K562 (cell line): ENCODE data around the gene BAG1. TPM values are rescaled to one million over a fixed set of nuclear protein-coding genes. Genes with fewer than 3 reads are reported as not detected.

Experiments used
- ATAC-seq: fragments of 200-7000 bp; cut with Tn5 transposase; 3 replicates; pipeline ENCODE4 v1.9.1; 2020; ENCODE audit warnings: moderate library complexity
- BruUV-seq: library from RNA; stranded (reverse); fragments of 400-500 nt; replicated peaks from 2 replicates; lab custom pipeline; 2021; lab: Mats Ljungman, UMichigan
- CTCF ChIA-PET: fragments of 300-600 bp; formaldehyde crosslinking; extraction: SDS; loops from one replicate; lab custom pipeline; 2021; ENCODE audit warnings: low intra/inter-chr PET ratio; lab: Yijun Ruan, JAX
- POLR2A ChIA-PET: fragments of 300-600, 350-650 bp; sonication (Branson Sonifier 250); formaldehyde crosslinking; extraction: SDS; loops from one replicate; lab custom pipeline; 2021; ENCODE audit warnings: antibody characterized with exemption, inconsistent platforms; lab: Yijun Ruan, JAX
- DNase-seq, 4 experiments: peaks; one replicate each; pipeline versions ENCODE4 v3.0.0 to v3.0.0-alpha.2; 2011 to 2018; ENCODE audit warnings: low spot score in 3 of 4, mixed read lengths in 3 of 4; ENCODE audit errors: extremely low read depth in 1 of 4
- FAIRE-seq: peaks from 2 replicates; lab custom pipeline; 2011; peaks lifted over from hg19 to GRCh38; lab: Jason Lieb, UNC
- H2AFZ ChIP-seq: 2 replicates; pipeline ENCODE4 v1.6.0; 2011; ENCODE audit warnings: low read depth, low read length, control low read depth, inconsistent platforms
- H3K27ac ChIP-seq: fragments of 200-600 bp; 3 replicates; pipeline ENCODE4 v1.8.0; 2011; ENCODE audit warnings: low read depth, mild to moderate bottlenecking, control low read depth, inconsistent platforms, low read length, moderate library complexity, mixed read lengths; ENCODE audit errors: extremely low read depth
- H3K27me3 ChIP-seq, 2 experiments: fragments of 300-600 bp in 1 of 2; 2 replicates in 1 of 2; 3 replicates in 1 of 2; pipeline versions ENCODE4 v1.6.0 to v1.8.0; 2011; ENCODE audit warnings: inconsistent platforms in 2 of 2, low read length in 2 of 2, mild to moderate bottlenecking in 1 of 2, mixed read lengths in 1 of 2, moderate library complexity in 1 of 2; ENCODE audit not compliant: control insufficient read depth in 2 of 2, insufficient read depth in 2 of 2
- H3K36me3 ChIP-seq: fragments of 300-600 bp; 3 replicates; pipeline ENCODE4 v1.8.0; 2011; ENCODE audit warnings: mild to moderate bottlenecking, low read length, inconsistent platforms; ENCODE audit not compliant: control insufficient read depth, insufficient read depth
- H3K4me1 ChIP-seq, 2 experiments: fragments of 200-600 bp in 1 of 2; replicated peaks in 1 of 2; 2 replicates in 1 of 2; 3 replicates in 1 of 2; pipeline versions ENCODE4 v1.5.1 to v1.8.0; 2011; ENCODE audit warnings: inconsistent platforms in 2 of 2, low read length in 2 of 2, mild to moderate bottlenecking in 1 of 2, mixed read lengths in 1 of 2, moderate library complexity in 1 of 2; ENCODE audit not compliant: control insufficient read depth in 2 of 2, insufficient read depth in 2 of 2
- H3K4me2 ChIP-seq: 2 replicates; pipeline ENCODE4 v1.6.1; 2011; ENCODE audit warnings: low read length, control low read depth, inconsistent platforms, mixed read lengths; ENCODE audit not compliant: insufficient read depth
- H3K4me3 ChIP-seq: fragments of 200-600 bp; sonication (generic), shearing (Covaris generic); 2 replicates; pipeline ENCODE4 v1.5.1; 2016; ENCODE audit warnings: control low read depth, inconsistent platforms
- H3K79me2 ChIP-seq: fragments of 200-600 bp; 3 replicates; pipeline ENCODE4 v1.8.0; 2011; ENCODE audit warnings: low read length, inconsistent platforms; ENCODE audit not compliant: control insufficient read depth, insufficient read depth
- H3K9ac ChIP-seq, 2 experiments: 2 replicates each; pipeline versions ENCODE4 v1.6.0 to v1.6.1; 2011; ENCODE audit warnings: low read depth in 2 of 2, low read length in 2 of 2, control low read depth in 1 of 2, inconsistent platforms in 1 of 2, mild to moderate bottlenecking in 1 of 2, mixed read lengths in 1 of 2; ENCODE audit not compliant: insufficient read depth in 1 of 2
- H3K9me1 ChIP-seq: one replicate; pipeline ENCODE4 v1.6.0; 2011; ENCODE audit warnings: inconsistent platforms, mild to moderate bottlenecking, low read length, moderate library complexity; ENCODE audit not compliant: control insufficient read depth, insufficient read depth
- H3K9me3 ChIP-seq: replicated peaks from 2 replicates; pipeline ENCODE4 v1.5.1; 2011; ENCODE audit warnings: low read depth, low read length, inconsistent platforms; ENCODE audit not compliant: control insufficient read depth, insufficient read depth
- H4K20me1 ChIP-seq: replicated peaks from 2 replicates; pipeline ENCODE4 v1.6.1; 2011; ENCODE audit warnings: low read length, inconsistent platforms, mixed read lengths; ENCODE audit not compliant: control insufficient read depth, insufficient read depth
- CBFA2T3 ChIP-seq: fragments of 450-650 bp; IDR thresholded peaks from 2 replicates; pipeline ENCODE4 v1.6.1; 2017
- DACH1 ChIP-seq: fragments of 450-650 bp; IDR thresholded peaks from 2 replicates; pipeline ENCODE4 v1.6.1; 2018; ENCODE audit not compliant: partially characterized antibody
- HNRNPH1 ChIP-seq: fragments of 200-400 bp; formaldehyde crosslinking; optimal IDR thresholded peaks from 2 replicates; pipeline ENCODE3; 2017; ENCODE audit warnings: low read depth, mild to moderate bottlenecking, low read length, moderate library complexity
- MECOM ChIP-seq: fragments of 250-450 bp; sonication (Bioruptor Pico); IDR thresholded peaks from 2 replicates; pipeline ENCODE4 v1.8.0; 2022; ENCODE audit warnings: inconsistent platforms
- PATZ1 ChIP-seq: fragments of 250-450 bp; sonication (Bioruptor Pico); IDR thresholded peaks from 2 replicates; pipeline ENCODE4 v1.5.0; 2020; ENCODE audit warnings: mild to moderate bottlenecking, borderline replicate concordance
- PML ChIP-seq: IDR thresholded peaks from 2 replicates; pipeline ENCODE4 v1.6.1; 2012; ENCODE audit warnings: low read length, inconsistent platforms
- SMC3 ChIP-seq: conservative IDR thresholded peaks from 2 replicates; pipeline ENCODE4 v1.6.1; 2011; ENCODE audit warnings: low read depth, low read length, improper control_type of control experiment; ENCODE audit not compliant: insufficient read depth
- ZNF184 ChIP-seq: sonication (generic); formaldehyde crosslinking; IDR thresholded peaks from 2 replicates; pipeline ENCODE4 v1.5.0; 2020; ENCODE audit warnings: missing genetic modification reagents
- WGBS: fragments of 100-300 bp; shearing (Covaris generic); methylation state at CpG from one replicate; pipeline ENCODE4 v1.1.6; 2016; ENCODE audit warnings: low coverage, mixed read lengths; ENCODE audit not compliant: insufficient coverage; ENCODE audit errors: missing lambda C conversion rate; 5-methylcytosine and 5-hydroxymethylcytosine counted together
- in situ Hi-C: fragments of 300-500 bp; cut with MboI; formaldehyde crosslinking; loops from 4 replicates; pipeline ENCODE4 v1.15.0; 2018; ENCODE audit warnings: inconsistent platforms, mixed read lengths
- intact Hi-C: fragments of 100-400 bp; cut with micrococcal nuclease; formaldehyde crosslinking; loops from 2 replicates; pipeline ENCODE4 v1.14.2; 2022
- polyA plus RNA-seq, 8 experiments: library from polyadenylated mRNA; depleted of rRNA in 4 of 8; stranded (reverse) in 5 of 8; unstranded in 3 of 8; fragments of >200 nt; fragmentation: Nextera tagmentation in 2 of 8; fragmentation: Illumina TruSeq in 1 of 8; extraction: Ambion mirVana in 2 of 8; extraction: Trizol in 1 of 8; gene quantifications; 2 replicates each; pipeline versions ENCODE4 v1.2.1 to v1.2.3, GENCODE V29; 2011 to 2014; ENCODE audit warnings: inconsistent platforms in 1 of 8, missing spikeins in 1 of 8
- total RNA-seq, 7 experiments: library from RNA; depleted of rRNA in 6 of 7; stranded (reverse); fragments of >200 nt in 6 of 7; fragmentation: Illumina TruSeq in 2 of 7; extraction: Trizol in 2 of 7; gene quantifications; 2 replicates each; pipeline versions ENCODE4 v1.2.1 to v1.2.3, GENCODE V29; 2011 to 2021; ENCODE audit warnings: low replicate concordance in 1 of 7
- TF ChIP-seq, protein P1 (sequence below): sonication (generic); formaldehyde crosslinking; IDR thresholded peaks from 2 replicates; pipeline ENCODE4 v1.5.0; 2020; ENCODE audit warnings: missing genetic modification reagents
- TF ChIP-seq, protein P2 (sequence below): fragments of 250-450 bp; sonication (Bioruptor Pico); IDR thresholded peaks from 2 replicates; pipeline ENCODE4 v1.4.0; 2020

The BAG1 gene
- total and polyA plus RNA-seq, 9 of the 15 experiments (the other 6 are each of a cell fraction or from before 2014, with no cell fraction given): 9.7 to 106 (median 56.9) TPM

DNA sequence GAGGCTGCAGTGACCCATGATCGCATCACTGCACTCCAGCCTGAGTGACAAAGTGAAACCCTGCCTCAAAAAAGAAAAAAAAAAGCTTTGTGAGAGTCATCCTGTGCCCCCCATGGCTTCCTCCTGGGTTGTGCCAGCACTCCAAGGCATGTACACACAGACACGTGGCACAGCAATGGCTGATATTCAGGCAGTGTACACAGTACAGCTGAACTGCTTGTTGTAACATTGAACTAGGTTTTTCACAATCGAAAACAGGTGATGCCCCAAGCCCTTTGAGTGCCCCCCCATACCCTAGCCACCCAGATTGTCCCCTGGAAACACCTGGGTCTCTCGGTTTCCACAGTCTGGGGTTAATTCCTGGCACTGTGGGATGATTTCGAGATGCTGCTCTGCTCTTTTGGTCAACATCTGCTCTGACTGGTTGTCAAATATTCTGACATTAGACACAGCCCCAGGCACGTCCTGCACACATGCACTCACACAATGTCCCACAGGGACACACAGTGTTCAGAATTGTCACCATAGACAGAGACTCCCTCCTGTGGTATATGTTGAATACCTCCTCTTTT lies 15.3 kb downstream of the BAG1 start:
- POLR2A ChIA-PET: interaction anchor here (0.6 to 2.6 kb wide), 7 partner anchors 9 to 356 kb away, joined by 3 to 10 read pairs (median 5); partner anchors contain the start of genes BAG1, CHMP5 and SPINK4

More for the DNA sequence above, 15.3 kb downstream of the BAG1 start:
- Histone ChIP-seq H2AFZ (no peak overlapping the region), H3K9me1 (no peaks in the 10 kb centered on the region), H4K20me1 (no peaks in the 10 kb centered on the region; the same call in 1 of the 2 replicates), H3K4me3 (no peak overlapping the region), H3K27me3 (no peaks in the 10 kb centered on the region), H3K9ac (no peak overlapping the region), H3K4me2 (no peak overlapping the region), H3K27ac (no peak overlapping the region), H3K9me3 (no peaks in the 10 kb centered on the region), H3K4me1 (no peaks in the 10 kb centered on the region), H3K36me3 (peaks cover 20% of the 10 kb centered on the region; the same call in 2 of the 3 replicates), H3K79me2 (no peaks in the 10 kb centered on the region)
- 48% methylated on average over 4 of the region's 6 CpGs for WGBS
- no peak for DNase-seq
- BruUV-seq: no TSS peak
- CTCF ChIA-PET: interaction anchor here (0.5 kb wide), 1 partner anchor 1294 kb away, joined by 3 read pairs; no protein-coding TSS in a partner anchor
- in situ Hi-C loops (loop anchor here (25.0 kb wide), 2 partner anchors 687 to 862 kb away; partner anchors contain the start of genes ACO1, NDUFB6, SMIM27 and TOPORS), intact Hi-C loops (no loop called here)
- FAIRE-seq: no peak
- TF ChIP-seq DACH1: no peak
- TF ChIP-seq PATZ1 (CRISPR knock-in tag): no peak
- no peak for TF ChIP-seq MECOM (CRISPR knock-in tag)
- no peak for TF ChIP-seq HNRNPH1
- TF ChIP-seq PML: no peak
- TF ChIP-seq, protein P1, sequence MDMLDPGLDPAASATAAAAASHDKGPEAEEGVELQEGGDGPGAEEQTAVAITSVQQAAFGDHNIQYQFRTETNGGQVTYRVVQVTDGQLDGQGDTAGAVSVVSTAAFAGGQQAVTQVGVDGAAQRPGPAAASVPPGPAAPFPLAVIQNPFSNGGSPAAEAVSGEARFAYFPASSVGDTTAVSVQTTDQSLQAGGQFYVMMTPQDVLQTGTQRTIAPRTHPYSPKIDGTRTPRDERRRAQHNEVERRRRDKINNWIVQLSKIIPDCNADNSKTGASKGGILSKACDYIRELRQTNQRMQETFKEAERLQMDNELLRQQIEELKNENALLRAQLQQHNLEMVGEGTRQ (CRISPR knock-in tag): no peak
- no peak for TF ChIP-seq ZNF184
- TF ChIP-seq, protein P2, sequence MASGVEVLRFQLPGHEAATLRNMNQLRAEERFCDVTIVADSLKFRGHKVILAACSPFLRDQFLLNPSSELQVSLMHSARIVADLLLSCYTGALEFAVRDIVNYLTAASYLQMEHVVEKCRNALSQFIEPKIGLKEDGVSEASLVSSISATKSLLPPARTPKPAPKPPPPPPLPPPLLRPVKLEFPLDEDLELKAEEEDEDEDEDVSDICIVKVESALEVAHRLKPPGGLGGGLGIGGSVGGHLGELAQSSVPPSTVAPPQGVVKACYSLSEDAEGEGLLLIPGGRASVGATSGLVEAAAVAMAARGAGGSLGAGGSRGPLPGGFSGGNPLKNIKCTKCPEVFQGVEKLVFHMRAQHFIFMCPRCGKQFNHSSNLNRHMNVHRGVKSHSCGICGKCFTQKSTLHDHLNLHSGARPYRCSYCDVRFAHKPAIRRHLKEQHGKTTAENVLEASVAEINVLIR (CRISPR knock-in tag): no peak
- no peak for TF ChIP-seq SMC3
- TF ChIP-seq CBFA2T3: no peak
- ATAC-seq: peak; percentile 31; the same call in 2 of the 3 replicates
